Stimulated activated CD4-positive, alpha-beta T cell treated with anti-CD3 and anti-CD28 coated beads, TNF-alpha, amount 100 ng/mL, for 1 hour (primary cell): Measurements from ENCODE around the gene HBE1.

ENCODE experiments used
- DNase-seq, 3 donors: peaks; one replicate each; pipeline ENCODE4 v3.0.0-alpha.2; 2020; ENCODE audit warnings: low read depth in 3 of 3, low spot score in 1 of 3

HBE1 gene

DNA sequence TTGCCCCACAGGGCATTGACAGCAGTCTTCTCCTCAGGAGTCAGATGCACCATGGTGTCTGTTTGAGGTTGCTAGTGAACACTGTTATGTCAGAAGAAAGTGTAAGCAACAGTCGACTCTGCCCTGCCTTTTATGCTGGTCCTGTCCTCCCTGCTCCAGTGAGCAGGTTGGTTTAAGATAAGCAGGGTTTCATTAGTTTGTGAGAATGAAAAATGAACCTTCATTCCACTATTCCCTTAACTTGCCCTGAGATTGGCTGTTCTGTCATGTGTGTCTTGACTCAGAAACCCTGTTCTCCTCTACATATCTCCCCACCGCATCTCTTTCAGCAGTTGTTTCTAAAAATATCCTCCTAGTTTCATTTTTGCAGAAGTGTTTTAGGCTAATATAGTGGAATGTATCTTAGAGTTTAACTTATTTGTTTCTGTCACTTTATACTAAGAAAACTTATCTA lies 35.3 kb downstream of the HBE1 start, which contains the start of gene HBD:
Gene HBD (minus strand): TSS at position 103 of the 454 bp plus-strand sequence. CDS start 50 bp downstream, at position 53.
- DNase-seq = no peak

GRCh38 chr11:5233307-5233706 lies 36.4 kb downstream of the HBE1 start:
- DNase-seq = no peak

DNA sequence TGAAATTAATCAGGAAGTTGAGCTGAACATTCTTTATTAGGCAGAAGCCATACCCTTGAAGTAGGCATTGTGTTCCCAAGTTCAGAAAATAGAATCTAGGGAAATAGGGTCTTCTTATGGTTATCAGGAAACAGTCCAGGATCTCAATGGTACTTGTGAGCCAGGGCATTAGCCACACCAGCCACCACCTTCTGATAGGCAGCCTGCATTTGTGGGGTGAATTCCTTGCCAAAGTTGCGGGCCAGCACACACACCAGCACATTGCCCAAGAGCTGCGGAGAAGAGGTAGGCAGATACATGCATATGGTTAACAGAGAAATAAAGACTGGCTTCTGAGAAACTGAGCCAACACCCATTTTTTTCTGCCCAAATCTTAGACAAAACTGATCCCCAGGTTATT lies 36.9 kb downstream of the HBE1 start:
- DNase-seq = no peak

DNA sequence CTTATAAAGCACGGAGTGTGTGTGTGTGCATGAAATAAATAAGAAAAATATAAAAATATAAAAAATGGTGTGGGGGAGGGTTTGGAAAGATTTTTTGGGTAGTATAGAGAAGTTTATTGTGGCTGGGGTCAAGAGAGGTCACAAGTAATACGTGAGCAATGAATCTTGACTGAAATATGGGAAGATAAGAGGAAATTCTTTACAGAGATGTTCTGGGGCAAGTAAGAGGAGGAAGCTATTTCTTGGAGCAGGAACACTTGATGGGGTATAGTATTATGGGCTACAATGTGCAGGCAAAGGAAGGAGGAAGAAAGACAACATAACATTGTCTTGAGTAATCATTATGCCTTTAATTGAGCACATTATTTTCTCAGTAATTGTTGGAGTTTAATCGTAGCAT lies 37.6 kb downstream of the HBE1 start:
- DNase-seq = no peak

GRCh38 chr11:5231111-5231510 lies 38.6 kb downstream of the HBE1 start:
- no peak for DNase-seq

DNA sequence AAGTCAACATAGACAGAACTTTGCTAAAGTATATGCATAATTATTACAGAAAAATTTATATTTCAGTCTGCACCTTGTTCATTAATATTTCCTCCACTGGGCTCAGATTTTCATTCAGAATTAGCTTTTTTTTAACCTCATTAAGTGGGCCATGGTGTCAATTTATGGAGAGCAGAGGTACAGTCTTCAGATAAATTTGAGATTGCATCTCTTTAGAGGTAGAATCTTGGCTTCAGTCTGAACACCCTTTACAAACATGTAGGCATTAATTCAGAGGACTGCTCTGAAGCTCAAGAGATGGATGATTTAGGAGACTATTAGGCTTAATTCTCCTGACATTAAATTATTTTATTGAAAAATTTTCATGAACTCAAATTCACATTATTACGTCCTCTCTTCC lies 39.5 kb downstream of the HBE1 start:
- DNase-seq = no peak

- DNase-seq = no peak
Observed at GRCh38 chr11:5229796-5230195, 39.9 kb downstream of the HBE1 start.

DNA sequence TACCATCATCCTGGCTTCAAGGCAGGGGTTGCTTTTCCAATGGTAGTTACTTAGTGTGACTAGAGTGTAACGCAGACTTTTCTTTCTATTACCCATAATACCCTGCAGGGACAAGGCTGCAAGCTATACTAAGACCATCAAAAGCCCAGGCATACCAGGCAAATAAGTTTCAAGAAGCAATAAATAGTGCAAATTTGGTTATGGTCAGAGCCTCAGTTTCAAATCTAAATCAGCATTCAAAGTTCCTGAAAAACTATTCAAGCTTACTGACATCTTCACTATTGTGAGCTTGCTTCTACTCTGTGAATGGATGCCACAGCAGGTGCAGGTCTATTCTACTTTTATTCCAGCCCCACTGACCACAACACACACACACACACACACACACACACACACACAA lies 40.4 kb downstream of the HBE1 start:
- no peak for DNase-seq

- DNase-seq = no peak
Observed at GRCh38 chr11:5228124-5228523, 41.6 kb downstream of the HBE1 start.

- no peak for DNase-seq
Observed at GRCh38 chr11:5227681-5228080, 42.1 kb downstream of the HBE1 start.

DNA sequence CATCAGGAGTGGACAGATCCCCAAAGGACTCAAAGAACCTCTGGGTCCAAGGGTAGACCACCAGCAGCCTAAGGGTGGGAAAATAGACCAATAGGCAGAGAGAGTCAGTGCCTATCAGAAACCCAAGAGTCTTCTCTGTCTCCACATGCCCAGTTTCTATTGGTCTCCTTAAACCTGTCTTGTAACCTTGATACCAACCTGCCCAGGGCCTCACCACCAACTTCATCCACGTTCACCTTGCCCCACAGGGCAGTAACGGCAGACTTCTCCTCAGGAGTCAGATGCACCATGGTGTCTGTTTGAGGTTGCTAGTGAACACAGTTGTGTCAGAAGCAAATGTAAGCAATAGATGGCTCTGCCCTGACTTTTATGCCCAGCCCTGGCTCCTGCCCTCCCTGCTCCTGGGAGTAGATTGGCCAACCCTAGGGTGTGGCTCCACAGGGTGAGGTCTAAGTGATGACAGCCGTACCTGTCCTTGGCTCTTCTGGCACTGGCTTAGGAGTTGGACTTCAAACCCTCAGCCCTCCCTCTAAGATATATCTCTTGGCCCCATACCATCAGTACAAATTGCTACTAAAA lies 42.9 kb downstream of the HBE1 start, which contains the start of gene HBB:
Gene HBB (minus strand): TSS at position 340 of the 579 bp plus-strand sequence. CDS start 50 bp downstream, at position 290.
- DNase-seq = no peak

DNA sequence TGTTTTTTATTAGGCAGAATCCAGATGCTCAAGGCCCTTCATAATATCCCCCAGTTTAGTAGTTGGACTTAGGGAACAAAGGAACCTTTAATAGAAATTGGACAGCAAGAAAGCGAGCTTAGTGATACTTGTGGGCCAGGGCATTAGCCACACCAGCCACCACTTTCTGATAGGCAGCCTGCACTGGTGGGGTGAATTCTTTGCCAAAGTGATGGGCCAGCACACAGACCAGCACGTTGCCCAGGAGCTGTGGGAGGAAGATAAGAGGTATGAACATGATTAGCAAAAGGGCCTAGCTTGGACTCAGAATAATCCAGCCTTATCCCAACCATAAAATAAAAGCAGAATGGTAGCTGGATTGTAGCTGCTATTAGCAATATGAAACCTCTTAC lies 44.3 kb downstream of the HBE1 start:
- DNase-seq = no peak

- DNase-seq = no peak
Observed at GRCh38 chr11:5224538-5225479, 44.9 kb downstream of the HBE1 start.

- DNase-seq = no peak
Observed at GRCh38 chr11:5223686-5224085, 46.1 kb downstream of the HBE1 start.

- DNase-seq = no peak
Observed at GRCh38 chr11:5223146-5223545, 46.6 kb downstream of the HBE1 start.
